ENCODE results near the gene KIF3B.

The KIF3B gene

DNA sequence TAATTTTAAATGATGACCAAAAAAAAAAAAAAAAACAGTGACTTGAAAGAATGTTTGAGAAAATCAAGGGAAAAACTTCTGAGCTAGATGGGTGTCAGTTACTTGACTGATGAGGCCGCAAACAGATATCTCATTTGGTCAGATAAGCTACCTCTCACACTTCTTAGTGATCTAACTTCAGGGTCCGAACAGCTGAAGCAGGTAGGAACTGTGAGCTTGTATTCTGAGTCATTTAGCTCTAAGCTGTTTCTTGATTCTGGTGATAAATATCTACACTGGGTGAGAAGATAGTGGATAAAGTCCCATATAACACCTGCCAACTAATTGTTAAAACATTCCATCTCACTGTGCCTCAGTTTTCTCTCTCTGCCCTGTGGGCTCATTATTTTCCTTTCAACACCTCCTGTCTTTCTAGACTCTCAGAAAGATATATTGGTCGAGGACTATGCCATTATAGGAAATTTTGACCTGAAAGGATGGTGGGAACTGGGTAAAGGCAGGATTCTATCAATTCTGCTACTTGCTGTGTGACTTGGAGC is 7.7 kb downstream of the KIF3B start:
- TF ChIP-seq, protein P1, sequence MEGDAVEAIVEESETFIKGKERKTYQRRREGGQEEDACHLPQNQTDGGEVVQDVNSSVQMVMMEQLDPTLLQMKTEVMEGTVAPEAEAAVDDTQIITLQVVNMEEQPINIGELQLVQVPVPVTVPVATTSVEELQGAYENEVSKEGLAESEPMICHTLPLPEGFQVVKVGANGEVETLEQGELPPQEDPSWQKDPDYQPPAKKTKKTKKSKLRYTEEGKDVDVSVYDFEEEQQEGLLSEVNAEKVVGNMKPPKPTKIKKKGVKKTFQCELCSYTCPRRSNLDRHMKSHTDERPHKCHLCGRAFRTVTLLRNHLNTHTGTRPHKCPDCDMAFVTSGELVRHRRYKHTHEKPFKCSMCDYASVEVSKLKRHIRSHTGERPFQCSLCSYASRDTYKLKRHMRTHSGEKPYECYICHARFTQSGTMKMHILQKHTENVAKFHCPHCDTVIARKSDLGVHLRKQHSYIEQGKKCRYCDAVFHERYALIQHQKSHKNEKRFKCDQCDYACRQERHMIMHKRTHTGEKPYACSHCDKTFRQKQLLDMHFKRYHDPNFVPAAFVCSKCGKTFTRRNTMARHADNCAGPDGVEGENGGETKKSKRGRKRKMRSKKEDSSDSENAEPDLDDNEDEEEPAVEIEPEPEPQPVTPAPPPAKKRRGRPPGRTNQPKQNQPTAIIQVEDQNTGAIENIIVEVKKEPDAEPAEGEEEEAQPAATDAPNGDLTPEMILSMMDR (IDR thresholded peaks at IDR 0.05), result no peak

DNA sequence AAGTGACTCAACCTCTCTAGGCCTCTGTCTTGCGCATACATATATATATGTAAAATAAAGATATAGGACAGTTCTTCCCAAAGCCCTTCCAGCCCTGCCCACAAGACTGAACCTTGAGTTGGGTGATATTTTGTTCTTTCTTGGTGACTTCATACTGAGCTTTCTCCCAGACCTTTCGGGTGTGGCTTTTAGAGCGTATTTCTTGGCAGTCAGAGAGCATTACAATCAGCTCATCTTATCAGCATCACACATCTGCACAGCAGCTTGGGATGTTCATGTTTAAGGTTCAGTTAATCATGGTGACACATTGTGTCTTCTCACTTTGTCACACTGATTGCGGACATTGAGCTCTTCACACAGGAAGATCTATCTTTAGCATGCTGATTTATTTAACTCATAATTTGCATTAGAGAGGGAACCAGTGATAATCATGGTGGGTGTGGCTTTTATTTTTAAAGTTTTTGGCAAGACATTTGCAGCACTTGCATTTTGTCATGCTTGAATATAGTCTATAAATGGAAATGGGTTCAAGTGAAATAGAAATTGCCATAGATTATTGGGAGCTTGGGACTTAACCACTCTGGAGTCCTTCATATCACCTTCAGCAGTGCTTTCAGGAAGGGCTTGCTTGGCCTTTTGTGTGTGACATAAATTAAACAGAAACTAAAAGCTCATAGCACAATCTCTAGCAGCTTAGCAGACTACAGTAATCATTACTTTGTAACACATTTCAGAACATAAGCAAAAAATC is 8.3 kb downstream of the KIF3B start:
- TF ChIP-seq, protein P1 (IDR thresholded peaks at IDR 0.05), result no peak

- TF ChIP-seq, protein P1 (IDR thresholded peaks at IDR 0.05), result no peak
Observed at GRCh38 chr20:32287231-32287638, 9.8 kb downstream of the KIF3B start.

GRCh38 chr20:32288225-32288849 is 10.9 kb downstream of the KIF3B start:
- TF ChIP-seq, protein P1 (IDR thresholded peaks at IDR 0.05), result no peak

GRCh38 chr20:32289661-32290431 is 12.4 kb downstream of the KIF3B start:
- TF ChIP-seq, protein P1 (IDR thresholded peaks at IDR 0.05), result no peak

- TF ChIP-seq, protein P1 (IDR thresholded peaks at IDR 0.05), result no peak
Observed at GRCh38 chr20:32291166-32291565, 13.7 kb downstream of the KIF3B start.

GRCh38 chr20:32292548-32292947 is 15.1 kb downstream of the KIF3B start:
- TF ChIP-seq, protein P1 (IDR thresholded peaks at IDR 0.05), result no peak
